Upper lobe of left lung (tissue), 6 donors: Measurements from ENCODE around the gene NSA2. TPM values are rescaled to one million over a fixed set of nuclear protein-coding genes. Genes with fewer than 3 reads are reported as not detected.
A peak's percentile ranks its signal among the peaks of the same experiment; 100 is the strongest.

ENCODE experiments used
- ATAC-seq, 2 donors: fragments of 200-7000 bp; cut with Tn5 transposase; one replicate each; pipeline ENCODE4 v1.9.1; 2022; ENCODE audit warnings: mild to moderate bottlenecking in 2 of 2, moderate library complexity in 2 of 2; ENCODE audit not compliant: low FRiP score in 2 of 2
- DNase-seq, 2 donors: peaks; one replicate each; pipeline ENCODE4 v3.0.0-alpha.2; 2019 to 2020
- H3K27ac ChIP-seq, 4 donors: fragments of 200-600 bp; sonication (generic); one replicate each; pipeline ENCODE4 v1.5.1; 2016 to 2019
- H3K27me3 ChIP-seq, 4 donors: fragments of 200-600 bp; sonication (generic); one replicate each; pipeline ENCODE4 v1.5.1; 2017 to 2019
- H3K36me3 ChIP-seq, 4 donors: fragments of 200-600 bp; sonication (generic); one replicate each; pipeline ENCODE4 v1.5.1; 2016 to 2019
- H3K4me1 ChIP-seq, 4 donors: fragments of 200-600 bp; sonication (generic); one replicate each; pipeline ENCODE4 v1.5.1; 2018 to 2019
- H3K4me3 ChIP-seq, 4 donors: fragments of 200-600 bp; sonication (generic); one replicate each; pipeline ENCODE4 v1.5.1; 2017 to 2019; ENCODE audit warnings: mild to moderate bottlenecking in 2 of 4, moderate library complexity in 1 of 4
- H3K9me3 ChIP-seq, 4 donors: fragments of 200-600 bp; sonication (generic); one replicate each; pipeline ENCODE4 v1.5.1; 2018 to 2019
- CTCF ChIP-seq, 6 experiments: fragments of 450-650 bp in 4 of 6; fragments of 200-600 bp in 2 of 6; sonication (generic) in 2 of 6; IDR thresholded peaks; one replicate each; pipeline ENCODE4 v1.5.1; 2016 to 2019; ENCODE audit warnings: antibody characterized with exemption in 6 of 6
- EP300 ChIP-seq, 4 donors: sonication (generic); formaldehyde crosslinking; IDR thresholded peaks; one replicate each; pipeline ENCODE4 v1.5.1; 2017; ENCODE audit warnings: antibody characterized with exemption in 4 of 4, control low read depth in 2 of 4
- POLR2A ChIP-seq, 4 donors: fragments of 450-650 bp; IDR thresholded peaks; one replicate each; pipeline ENCODE4 v1.5.1; 2016 to 2017; ENCODE audit warnings: antibody characterized with exemption in 4 of 4, mild to moderate bottlenecking in 2 of 4
- POLR2AphosphoS5 ChIP-seq, 2 donors: sonication (generic); formaldehyde crosslinking; IDR thresholded peaks; one replicate each; pipeline ENCODE4 v1.5.1; 2017; ENCODE audit warnings: antibody characterized with exemption in 2 of 2
- WGBS, 2 donors: methylation state at CpG; one replicate each; pipeline ENCODE4 v1.1.5; 2017 to 2018; 5-methylcytosine and 5-hydroxymethylcytosine counted together
- total RNA-seq, 6 donors: library from RNA; depleted of rRNA in 4 of 6; stranded (reverse); fragments of >200 nt in 4 of 6; gene quantifications; one replicate each; pipeline versions ENCODE4 v1.1.0 to v1.2.1, GENCODE V29; 2016 to 2021
- donor health status: DM: no; HTN: no; CAD: no; lungs with moderate emphysema.
- donor health status: DM: no; HTN: yes; CAD: no; lungs with severe emphysema.

Gene NSA2
- total RNA-seq, 6 donors from 2014 or later: 38.2 to 77.0 (median 49.2) TPM

- no peak overlapping the region for H3K4me3 ChIP-seq
- ATAC-seq: no peak
- H3K4me1 ChIP-seq: peaks cover 21 to 27% (median 25%) of the 10 kb centered on the region in 4 donors
- no peak overlapping the region for H3K27ac ChIP-seq
- no peak for DNase-seq
- H3K27me3 ChIP-seq: no peaks in the 10 kb centered on the region
- H3K36me3 ChIP-seq: peaks cover 3 to 33% (median 9%) of the 10 kb centered on the region in 4 donors
- H3K9me3 ChIP-seq: no peaks in the 10 kb centered on the region
- TF ChIP-seq CTCF (IDR thresholded peaks at IDR 0.05) (no peak), POLR2AphosphoS5 (IDR thresholded peaks at IDR 0.05) (no peak), POLR2A (IDR thresholded peaks at IDR 0.05) (no peak), EP300 (IDR thresholded peaks at IDR 0.05) (no peak)
Measured at GRCh38 chr5:74763504-74763903, 3.5 kb upstream of the NSA2 start.

GRCh38 chr5:74765201-74765600, 1.8 kb upstream of the NSA2 start:
- Histone ChIP-seq H3K36me3 (peaks cover 0 to 29% (median 15%) of the 10 kb centered on the region in 4 donors), H3K9me3 (no peaks in the 10 kb centered on the region), H3K27ac (no peak overlapping the region), H3K27me3 (no peaks in the 10 kb centered on the region), H3K4me1 (peaks cover 21 to 27% (median 25%) of the 10 kb centered on the region in 4 donors), H3K4me3 (no peak overlapping the region)
- TF ChIP-seq POLR2A (IDR thresholded peaks at IDR 0.05) (no peak), POLR2AphosphoS5 (IDR thresholded peaks at IDR 0.05) (no peak)
- ATAC-seq (no peak), DNase-seq (no peak)
- WGBS, 2 donors: 74 to 79% methylated on average over 9 of the region's 9 CpGs

GRCh38 chr5:74765929-74766328, 1.1 kb upstream of the NSA2 start:
- TF ChIP-seq POLR2A (IDR thresholded peaks at IDR 0.05) (no peak), EP300 (IDR thresholded peaks at IDR 0.05) (no peak), POLR2AphosphoS5 (IDR thresholded peaks at IDR 0.05) (no peak), CTCF (IDR thresholded peaks at IDR 0.05) (no peak)
- Histone ChIP-seq H3K4me1 (peaks cover 21 to 27% (median 25%) of the 10 kb centered on the region in 4 donors), H3K27me3 (no peaks in the 10 kb centered on the region), H3K4me3 (peak overlapping the region; percentile 73 to 99 (median 95)), H3K27ac (peak overlapping the region in 1 of 4 donors; percentile 88), H3K36me3 (peaks cover 0 to 31% (median 18%) of the 10 kb centered on the region in 4 donors), H3K9me3 (no peaks in the 10 kb centered on the region)
- DNase-seq: peak in 1 of 2 donors; percentile 46
- ATAC-seq: no peak
- 67 to 72% methylated on average over 27 of the region's 27 CpGs for WGBS, 2 donors

GRCh38 chr5:74766418-74766848, 616 bp upstream of the NSA2 start:
- no peak for DNase-seq

GRCh38 chr5:74767579-74767913, 497 bp downstream of the NSA2 start:
- peak overlapping the region; percentile 73 to 99 (median 95) for H3K4me3 ChIP-seq
- peaks cover 21 to 27% (median 25%) of the 10 kb centered on the region in 4 donors for H3K4me1 ChIP-seq
- H3K27me3 ChIP-seq: no peaks in the 10 kb centered on the region
- WGBS, 2 donors: 1% methylated on average over 9 of the region's 9 CpGs
- peak overlapping the region; percentile 80 to 88 (median 85) for H3K27ac ChIP-seq
- DNase-seq: no peak
- H3K36me3 ChIP-seq: peaks cover 0 to 36% (median 27%) of the 10 kb centered on the region in 4 donors
- peak; percentile 32 to 33 for ATAC-seq
- no peak for TF ChIP-seq CTCF (IDR thresholded peaks at IDR 0.05)
- TF ChIP-seq EP300 (IDR thresholded peaks at IDR 0.05): no peak
- no peak for TF ChIP-seq POLR2AphosphoS5 (IDR thresholded peaks at IDR 0.05)
- no peak for TF ChIP-seq POLR2A (IDR thresholded peaks at IDR 0.05)
- H3K9me3 ChIP-seq: no peaks in the 10 kb centered on the region

More at GRCh38 chr5:74766418-74766848, 616 bp upstream of the NSA2 start:
- H3K9me3 ChIP-seq: no peaks in the 10 kb centered on the region
- TF ChIP-seq POLR2A (IDR thresholded peaks at IDR 0.05) (no peak), CTCF (IDR thresholded peaks at IDR 0.05) (peak; percentile 19 to 58 (median 37))
- H3K27me3 ChIP-seq: no peaks in the 10 kb centered on the region
- H3K4me3 ChIP-seq: peak overlapping the region; percentile 73 to 99 (median 95)
- peaks cover 0 to 36% (median 22%) of the 10 kb centered on the region in 4 donors for H3K36me3 ChIP-seq
- 0 to 1% methylated on average over 10 of the region's 10 CpGs for WGBS, 2 donors
- peak overlapping the region; percentile 80 to 88 (median 85) for H3K27ac ChIP-seq
- peak; percentile 83 to 88 for ATAC-seq
- peaks cover 21 to 27% (median 25%) of the 10 kb centered on the region in 4 donors for H3K4me1 ChIP-seq
